DMS53 treated with DMSO at 0.1 percent for 48 hours (cell line): ENCODE measurements around the gene CRYZL1.

ENCODE experiments used
- DNase-seq: peaks from one replicate; lab custom pipeline; 2025; ENCODE audit not compliant: unreplicated experiment; lab: John Stamatoyannopoulos, UW

CRYZL1 gene

DNA sequence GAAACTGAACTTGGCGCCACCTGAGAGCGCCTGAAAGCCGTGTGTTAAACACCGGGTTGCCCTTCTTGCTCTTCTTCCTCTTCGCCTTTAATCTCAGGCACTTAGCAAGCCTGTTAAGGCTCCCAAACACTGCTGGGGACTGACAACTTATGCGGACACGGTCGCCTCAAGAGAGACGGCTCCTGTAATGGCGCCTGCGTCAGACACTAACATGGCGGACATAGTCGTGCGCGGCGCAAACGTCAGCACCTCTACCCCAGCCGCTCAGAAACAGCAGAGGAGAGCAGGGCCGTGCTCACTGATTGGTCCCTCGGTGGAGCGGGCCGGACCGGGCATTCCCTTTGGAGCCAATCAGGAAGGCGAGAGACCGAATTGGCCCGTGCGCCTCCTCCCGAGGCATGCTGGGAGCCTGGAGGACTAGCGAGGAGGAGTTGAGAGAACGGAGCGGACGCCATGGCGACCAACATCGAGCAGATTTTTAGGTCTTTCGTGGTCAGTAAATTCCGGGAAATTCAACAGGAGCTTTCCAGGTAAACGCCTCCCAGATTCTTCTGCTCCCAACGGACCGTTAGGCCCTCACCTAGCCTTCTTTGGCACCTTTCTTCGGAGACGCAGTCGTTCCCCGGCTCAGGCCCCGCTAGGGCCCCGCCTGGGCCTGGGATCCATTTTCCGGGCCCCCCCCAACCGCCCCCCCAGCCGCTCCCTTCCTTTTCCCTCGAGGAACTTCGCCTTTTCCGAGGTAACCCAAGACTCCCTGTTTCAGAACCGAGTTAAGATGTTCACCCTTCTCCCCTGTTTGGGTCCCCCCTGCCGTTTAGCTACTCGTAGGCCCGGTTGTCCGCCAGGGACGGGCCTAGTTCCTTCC is 98.7 kb downstream of the CRYZL1 start, which contains the start of gene SON:
TSS of gene SON (plus strand) at position 399 of the 865 bp plus-strand sequence. CDS start at position 454, 55 bp downstream.
- peak; percentile 92 for DNase-seq

DNA sequence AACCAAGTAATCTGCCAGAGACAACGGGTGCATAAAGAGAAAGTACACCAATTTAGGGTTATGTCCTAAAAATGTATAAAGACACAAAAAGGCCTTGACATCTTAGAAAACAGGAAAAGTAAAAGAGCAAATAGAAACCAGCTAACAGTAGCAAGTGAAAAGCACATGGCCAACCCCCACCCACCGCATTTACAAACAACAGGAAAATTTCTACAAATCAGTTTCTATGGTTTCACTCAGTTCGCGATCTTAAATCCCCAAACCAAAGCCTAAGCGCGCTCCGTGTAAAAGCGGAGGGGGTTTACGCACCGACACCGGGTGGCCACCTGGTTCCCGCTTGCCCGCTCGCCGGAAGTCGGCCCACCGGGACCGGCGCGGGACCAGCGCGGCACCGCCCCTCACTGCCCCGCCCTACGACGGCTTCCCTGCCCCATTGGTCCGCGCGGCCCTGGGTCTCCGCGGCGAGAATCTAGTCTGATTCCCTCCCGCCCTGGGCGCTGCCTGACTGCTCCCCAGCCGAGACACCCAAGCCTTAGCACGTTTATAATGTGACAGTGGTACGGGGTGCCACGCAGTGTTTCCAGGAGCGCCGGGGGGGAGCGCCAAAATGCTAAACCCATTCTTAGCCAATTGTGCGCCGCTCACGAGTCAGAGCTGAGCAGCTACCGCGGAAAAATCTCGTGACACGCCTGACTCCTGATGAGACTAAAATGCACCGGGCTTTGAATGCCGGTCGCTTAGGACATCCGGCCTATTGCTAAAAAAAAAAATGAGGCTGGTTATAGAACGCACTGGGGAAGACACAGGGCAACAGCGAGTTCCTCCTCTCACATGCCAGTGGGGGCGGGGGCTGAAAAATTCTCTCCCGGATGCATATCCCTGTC is 99.5 kb downstream of the CRYZL1 start, which contains the start of gene GART:
TSS of gene GART (minus strand) at position 362 of the 884 bp plus-strand sequence. CDS start 2,802 bp downstream, outside the sequence.
- peak; percentile 46 for DNase-seq

DNA sequence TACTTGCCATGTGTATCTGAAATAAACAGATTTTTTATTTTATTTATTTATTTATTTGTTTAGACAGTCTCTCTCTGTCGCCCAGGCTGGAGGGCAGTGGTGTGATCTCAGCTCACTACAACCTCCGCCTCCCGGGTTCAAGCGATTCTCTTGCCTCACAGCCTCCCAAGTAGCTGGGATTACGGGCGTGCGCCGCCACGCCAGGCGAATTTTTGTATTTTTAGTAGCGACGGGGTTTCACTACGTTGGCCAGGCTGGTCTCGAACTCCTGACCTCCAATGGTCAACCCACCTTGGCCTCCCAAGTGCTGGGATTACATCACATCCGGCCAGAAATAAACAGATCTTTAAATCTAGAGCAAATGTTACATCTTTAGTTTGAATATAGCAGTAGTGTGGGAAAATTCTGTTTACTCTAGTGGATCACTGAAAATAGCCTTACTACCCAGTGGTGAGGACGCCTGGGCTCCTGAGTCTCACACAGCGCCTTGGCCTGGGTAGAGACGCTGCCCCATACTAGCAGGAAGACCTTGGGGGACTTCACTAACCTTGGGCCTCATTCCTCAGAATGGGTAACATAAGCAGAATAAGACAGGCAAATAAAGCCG is 100.3 kb downstream of the CRYZL1 start:
- no peak for DNase-seq

DNA sequence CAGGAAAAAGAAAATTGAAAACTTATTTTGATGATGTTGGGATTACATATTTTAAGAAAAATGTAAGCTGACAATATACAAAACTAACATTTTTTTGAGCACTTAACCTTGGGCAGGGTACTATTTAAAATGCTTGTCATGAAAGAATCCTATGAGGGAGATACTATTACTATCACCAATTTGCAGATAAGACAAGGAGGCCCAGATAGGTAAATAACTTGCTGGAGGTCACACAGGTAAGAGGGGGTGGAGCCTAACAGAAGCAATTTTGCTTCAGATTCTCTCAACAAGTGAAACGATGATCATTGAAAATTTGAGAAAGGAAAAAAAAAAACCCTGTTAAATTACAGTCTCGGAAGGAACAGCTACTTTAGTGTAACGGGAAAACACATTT is 100.8 kb downstream of the CRYZL1 start:
- DNase-seq, result no peak

DNA sequence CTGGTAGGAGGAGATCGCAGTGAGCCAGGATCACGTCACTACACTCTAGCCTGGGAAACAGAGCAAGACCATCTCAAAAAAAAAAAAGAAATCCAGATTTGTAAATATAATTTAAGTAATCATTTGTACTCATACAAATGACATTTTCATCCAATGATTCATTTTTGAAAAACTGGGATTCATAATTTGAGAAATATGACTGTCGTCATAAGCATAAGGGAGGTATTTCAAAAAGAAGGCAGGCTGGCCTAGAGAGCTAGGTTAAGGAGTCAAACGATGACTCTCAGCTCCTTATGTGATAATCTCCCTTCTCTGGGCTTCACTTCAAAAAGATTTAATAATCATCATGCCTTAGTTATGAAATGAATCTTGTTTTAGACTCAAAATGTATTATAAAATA is 101.9 kb downstream of the CRYZL1 start:
- no peak for DNase-seq
